HG03139 (cell line): ENCODE measurements around the gene COG5.

Source experiments
- ATAC-seq: cut with Tn5 transposase; IDR thresholded peaks from one replicate; pipeline ENCODE4 v1.9.1; 2021; ENCODE audit not compliant: unreplicated experiment

Gene COG5

DNA sequence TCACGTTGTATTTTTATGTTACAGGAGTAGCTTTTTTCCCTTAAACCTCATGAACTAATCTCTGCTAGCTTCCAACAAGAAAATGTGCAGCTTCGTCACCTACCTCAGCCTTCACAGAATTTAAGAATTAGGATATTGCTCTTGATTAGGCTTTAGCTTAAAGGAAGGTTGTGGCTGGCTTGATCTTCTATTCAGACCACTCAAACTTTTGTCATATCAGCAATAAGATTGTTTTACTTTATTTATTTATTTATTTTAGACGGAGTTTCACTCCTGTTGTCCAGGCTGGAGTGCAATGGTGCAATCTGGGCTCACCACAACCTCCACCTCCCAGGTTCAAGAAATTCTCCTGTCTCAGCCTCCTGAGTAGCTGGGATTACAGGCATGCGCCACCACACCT, 219.4 kb downstream of the COG5 start:
- no peak for ATAC-seq

DNA sequence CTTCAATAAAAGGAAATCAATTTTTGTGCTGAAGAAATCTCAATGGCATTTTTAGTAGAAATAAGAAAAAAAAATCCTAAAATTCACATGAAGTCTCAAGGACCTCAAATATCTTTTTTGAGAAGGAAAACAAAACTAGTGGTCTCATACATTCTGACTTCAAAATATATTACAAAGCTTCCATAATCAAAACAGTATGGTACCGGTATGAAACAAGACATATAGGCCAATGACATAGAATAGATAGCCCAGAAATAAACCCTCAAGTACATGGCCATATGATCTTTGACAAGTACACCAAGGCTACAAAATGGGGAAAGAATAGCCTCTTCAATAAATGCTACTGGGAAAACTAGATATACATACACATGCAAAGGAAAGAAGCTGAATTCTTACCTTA, 225.6 kb downstream of the COG5 start:
- no peak for ATAC-seq

DNA sequence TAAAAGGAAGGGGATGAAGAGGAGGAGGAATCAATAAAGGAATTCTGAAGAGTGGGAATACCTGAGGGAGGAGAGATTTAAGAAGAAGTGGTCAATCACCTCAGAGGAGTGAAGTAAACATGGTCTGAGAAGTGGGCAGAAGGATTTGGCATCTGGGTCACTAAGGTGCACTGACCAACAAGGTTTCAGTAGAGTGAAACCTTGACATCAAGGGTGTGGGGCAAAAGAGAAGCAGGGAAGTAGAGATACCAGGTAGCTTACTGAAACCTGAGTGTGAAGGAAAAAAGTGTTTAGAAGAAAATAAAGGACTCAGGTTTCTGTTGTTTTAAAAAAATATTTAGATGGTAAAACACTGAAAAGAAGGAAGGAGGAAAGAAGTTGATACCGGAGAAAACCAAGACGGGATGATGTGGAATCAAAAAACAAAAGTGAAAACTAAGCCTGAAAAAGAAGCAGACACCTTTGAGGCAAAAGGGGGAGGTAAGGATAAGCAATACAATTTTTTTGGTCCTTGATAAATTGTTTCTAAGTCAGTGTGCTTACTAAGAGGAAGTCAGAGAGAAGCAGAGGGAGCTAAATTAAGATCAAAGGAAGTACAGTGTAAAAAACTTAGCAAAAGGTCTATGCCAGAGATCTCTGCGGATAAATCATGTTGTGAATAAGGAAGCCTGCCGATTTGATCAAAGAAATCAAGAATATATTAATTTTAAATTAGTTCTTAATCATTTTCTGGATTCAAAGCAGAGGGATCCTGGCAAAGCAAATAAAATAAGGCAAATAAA, 231.0 kb downstream of the COG5 start:
- no peak for ATAC-seq

DNA sequence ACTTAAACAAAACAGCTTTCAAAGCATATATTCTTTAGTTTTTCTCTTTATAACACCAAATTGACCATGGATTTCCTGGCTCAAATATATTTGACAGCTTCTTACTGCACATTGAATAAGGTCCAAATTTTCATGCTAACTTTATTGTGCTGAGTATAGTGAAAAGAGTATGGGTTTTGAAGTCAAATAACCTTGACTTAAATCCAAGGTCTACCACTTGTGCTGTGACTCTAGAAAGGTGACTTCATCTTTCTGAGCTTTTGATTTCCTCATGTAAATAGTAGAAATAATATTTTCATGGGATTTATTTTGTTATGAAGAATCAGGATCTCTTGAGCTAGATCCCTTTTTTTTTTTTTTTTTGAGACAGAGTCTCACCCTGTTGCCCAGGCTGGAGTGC, 233.2 kb downstream of the COG5 start:
- ATAC-seq, result no peak

DNA sequence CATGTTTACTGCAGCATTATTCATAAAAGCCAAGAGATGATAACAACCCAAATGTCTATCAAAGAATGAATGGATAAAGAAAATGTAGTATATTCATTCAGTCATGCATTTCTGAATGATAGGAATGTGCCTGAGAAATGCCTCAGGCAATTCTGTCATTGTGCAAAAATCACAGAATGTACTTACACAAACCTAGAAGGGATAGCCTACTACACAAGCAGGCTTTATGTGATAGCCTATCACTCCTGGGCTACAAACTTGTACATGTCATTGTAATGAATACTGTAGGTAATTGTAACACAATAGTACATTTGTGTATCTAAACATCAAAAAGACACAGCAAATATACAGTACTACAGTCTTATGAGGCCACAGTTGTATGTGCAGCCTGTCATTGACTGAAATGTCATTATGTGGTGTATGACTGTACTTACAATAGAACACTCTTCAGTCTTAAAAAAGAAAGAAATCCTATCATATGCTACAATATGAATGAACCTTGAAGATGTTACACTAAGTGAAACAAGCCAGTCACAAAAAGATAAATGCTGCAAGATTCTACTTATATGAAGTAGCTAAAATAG, 235.6 kb downstream of the COG5 start:
- no peak for ATAC-seq

DNA sequence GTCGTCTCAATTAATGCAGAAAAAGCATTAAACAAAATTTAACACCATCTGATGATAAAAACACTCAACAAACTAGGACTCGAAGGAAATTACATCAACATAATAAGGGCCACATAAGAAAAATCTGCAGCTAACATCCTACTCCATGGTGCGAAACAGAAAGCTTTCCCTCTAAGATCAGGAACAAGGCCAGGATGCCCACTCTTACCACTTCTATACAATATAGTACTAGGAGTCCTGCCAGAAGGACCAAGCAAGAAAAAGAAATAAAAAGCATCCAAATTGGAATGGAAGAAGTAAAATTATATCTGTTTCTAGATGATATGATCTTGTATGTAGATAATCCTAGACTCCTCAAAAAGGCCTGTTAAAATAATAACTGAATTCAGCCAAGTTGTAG, 237.7 kb downstream of the COG5 start:
- no peak for ATAC-seq

DNA sequence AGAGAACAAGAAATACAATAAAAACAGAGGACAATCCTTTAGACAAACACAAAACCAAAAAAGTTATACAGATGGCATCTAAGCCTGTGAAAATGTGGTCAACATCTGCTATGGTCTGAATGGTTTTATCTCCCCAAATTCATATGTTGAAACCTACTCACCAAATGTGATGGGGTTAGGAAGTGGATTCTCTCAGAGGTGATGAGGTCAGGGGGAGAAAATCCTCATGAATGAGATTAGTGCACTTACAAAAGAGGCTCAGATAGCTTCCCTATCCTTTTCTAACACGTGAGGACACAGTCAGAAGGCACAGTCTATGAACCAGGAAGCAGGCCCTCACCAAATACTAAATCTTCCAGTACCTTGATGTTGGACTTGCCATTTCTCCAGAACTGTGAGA, 241.7 kb downstream of the COG5 start:
- no peak for ATAC-seq

DNA sequence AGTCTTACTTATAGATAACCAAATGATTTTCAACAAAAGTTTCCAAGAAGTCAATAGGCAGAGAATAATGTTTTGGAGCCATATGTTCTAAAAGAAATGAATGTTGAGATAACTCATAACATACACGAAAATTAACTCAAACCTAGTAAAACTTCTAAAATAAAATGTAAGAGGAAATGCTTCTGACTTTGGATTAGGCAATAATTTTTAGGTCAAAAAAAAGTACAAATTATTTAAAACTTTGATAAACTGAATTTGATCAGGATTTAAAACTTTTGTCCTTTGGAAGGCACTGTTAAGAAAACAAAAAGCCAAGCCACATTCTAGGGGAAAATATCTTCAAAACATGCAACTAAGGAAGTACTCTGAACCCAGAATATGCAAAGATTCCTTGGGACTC, 242.1 kb downstream of the COG5 start:
- ATAC-seq, result no peak

DNA sequence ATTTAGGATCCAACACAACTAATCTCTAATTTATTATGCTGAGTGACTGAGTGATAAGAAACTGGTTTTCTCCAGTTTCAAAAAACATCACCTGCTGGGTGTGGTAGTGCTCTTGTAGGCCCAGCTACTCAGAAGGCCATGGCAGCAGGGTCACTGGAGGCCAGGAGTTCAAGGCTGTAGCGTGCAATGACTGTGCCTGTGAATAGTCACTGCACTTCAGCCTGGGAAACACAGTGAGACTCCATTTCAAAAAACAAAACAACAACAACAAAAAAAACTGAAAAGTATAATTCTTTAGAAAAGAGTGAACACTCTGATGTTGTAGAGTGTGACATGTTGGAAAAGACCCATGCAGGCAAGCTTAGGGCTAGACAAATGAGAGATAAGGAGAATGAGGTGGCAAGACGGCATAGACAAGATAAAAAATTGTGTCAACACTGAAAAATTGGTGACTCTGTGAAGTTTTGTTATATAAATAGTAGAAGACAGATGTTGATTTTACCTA, 243.9 kb downstream of the COG5 start:
- no peak for ATAC-seq

DNA sequence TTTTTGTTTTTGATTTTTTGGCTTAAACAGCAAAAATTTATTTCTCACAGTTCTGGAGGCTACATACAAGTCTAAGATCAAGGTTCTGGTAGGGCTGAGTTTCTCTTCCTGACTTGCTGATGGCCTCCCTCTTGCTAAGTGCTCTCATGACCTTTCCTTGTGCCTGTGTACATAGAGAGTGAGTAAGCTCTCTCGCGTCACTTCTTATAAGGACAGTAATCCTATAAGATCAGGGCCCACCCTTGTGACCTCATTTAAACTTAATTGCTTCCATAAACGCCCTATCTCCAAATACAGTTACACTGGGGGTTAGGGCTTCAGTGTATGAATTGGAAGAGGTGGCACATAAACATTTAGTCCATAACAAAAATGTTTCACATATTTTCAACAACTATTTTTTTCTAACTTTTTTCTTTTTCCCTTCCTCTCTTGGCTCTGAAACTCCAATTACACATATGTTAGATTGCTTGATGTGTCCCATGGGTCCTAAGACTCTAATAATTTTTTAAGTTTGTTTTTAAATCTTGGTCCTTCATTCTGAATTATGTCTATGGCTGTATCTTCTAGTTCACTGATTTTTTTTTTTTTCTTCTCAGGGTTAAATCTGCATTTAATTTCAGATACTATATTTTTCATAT, 245.1 kb downstream of the COG5 start:
- ATAC-seq, result no peak

DNA sequence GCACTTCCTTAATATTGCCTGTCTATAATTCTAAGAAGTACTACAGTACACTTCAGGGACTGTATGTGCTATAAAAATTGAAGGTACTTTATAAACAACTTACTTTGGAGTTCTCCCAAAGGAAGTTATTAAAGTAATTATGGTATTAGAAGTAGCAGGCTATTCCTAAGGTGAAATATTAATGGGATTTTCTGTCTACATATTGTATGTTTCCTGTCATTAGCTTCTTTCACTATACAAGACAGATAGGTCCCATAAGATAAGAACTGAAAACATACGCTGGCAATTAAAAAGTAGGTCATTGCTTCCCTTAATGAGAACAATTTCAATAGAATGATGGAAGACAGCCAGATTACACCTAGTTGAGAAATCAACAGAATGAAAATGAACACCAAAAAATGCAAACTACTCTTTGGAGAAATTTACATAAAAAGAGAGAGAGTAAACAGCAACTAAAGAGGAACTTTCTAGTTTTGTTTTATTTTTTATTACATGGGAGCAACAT, 248.0 kb downstream of the COG5 start:
- ATAC-seq, result no peak

DNA sequence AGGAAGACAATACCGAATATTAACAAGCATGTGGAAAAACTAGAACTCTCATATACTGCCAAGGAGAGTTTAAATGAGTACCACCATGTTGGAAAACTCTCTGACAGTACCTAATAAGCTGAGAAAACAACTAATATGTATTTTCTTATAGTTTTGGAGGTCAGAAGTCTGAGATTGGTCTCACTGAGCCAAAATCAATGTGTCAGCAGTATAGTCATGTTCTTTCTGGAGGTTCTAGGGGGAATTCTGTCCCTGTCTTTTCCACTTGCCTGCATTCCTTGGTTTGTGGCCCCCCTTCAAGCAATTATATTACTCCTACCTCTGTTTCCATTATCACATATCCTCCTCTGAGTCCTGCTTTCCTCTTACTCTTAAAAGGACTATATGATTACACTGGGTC, 250.4 kb downstream of the COG5 start:
- no peak for ATAC-seq

DNA sequence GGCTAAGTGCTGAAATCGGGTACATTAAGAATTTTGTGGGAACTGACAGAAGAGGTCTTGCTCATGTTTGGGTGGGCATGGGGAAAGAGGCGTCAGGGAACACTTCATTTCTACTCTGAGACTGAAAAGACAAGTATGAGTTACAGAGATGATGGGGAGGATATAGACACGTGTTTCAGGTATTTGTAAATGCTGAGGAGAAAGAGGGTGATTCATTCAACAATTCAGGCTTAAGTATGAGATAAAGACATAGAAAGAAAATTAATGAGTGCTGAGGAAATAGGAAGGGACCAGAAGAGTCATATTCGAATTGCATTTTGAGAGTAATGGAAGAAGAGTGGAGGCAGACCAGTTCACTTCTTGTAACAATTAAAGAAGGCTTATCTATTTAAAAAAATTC, 251.3 kb downstream of the COG5 start:
- ATAC-seq, result no peak

DNA sequence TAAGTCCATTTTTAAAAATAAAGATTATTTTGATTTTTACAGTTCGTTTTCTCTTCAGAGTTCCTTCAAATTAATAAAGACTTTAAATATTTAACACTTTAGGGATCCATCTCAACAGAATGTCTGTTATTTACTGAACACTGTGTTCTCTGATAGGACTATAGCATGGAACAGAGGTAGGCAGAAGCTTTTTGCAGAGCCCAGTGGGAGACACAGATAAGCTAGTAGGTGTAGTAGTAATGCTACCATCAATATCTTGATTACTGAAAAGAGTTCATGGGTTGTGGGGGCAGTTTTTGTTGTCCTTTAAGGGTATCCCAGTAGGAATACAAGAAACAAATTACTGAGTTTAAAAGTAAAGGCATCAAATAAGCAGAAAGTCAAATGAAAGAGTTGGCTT, 254.4 kb downstream of the COG5 start:
- ATAC-seq, result no peak

DNA sequence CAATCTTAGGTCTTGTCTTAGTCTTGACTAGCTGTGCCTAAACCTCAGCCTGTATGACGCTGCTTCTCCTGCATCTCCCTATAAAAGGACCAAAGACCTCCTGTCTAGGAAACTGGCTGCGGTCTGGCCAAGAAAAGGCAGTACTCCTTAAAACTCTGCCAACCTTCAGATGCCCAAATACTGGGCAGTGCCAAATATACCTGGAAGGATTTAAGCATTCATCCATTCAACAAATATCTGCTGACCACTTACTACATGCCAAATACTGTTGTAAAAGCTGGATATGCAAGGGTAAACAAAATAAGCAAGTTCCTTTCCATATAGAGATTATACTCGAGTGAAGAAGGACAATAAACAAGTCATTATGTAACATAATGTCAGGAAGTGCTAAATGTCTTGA, 259.1 kb downstream of the COG5 start:
- ATAC-seq, result no peak

DNA sequence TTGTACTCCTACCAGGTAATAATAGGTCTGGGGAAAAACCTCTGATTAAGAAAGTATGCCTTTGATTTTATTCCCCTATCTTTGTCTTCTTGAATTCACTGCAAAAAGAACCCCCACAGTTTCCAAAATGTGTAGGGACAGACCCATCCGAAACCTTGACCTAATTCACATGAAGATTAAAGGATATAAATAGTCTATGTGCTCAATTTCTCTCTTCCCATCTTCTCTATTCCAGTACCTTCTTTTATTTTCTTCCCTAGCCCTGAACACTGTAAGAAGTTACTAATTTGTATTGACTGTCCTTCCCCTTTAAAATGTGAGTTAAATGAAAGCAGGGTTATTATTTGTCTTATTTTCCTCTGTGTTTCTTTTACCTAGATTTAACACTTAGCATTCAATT, 259.7 kb downstream of the COG5 start:
- ATAC-seq, result no peak

DNA sequence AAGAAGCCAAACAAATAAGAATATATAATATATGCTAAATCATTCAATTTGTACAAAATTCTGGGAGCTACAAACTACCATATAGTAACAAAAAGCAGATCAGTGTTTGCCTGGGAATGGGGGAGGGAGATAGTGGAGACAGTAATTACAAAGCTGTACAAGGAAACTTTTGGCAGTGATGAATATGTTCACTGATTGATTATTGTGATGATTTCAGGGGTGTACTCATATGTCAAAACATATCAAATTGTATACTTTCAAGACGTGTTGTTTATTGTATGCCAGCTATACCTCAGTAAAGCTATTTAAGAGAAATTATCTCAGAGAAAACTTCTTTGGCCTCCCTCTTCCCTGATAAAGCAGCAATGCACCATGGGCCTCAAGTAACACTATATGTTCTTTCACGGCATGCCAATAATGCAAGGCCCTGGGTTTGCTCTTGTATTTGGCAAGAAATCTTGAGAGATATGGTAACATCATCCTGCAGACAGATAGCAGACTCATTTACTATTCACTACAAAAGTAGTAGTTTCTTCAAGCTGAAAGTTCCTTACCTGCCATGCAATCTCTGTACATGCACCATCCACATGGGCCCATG, 261.4 kb downstream of the COG5 start:
- ATAC-seq, result no peak

DNA sequence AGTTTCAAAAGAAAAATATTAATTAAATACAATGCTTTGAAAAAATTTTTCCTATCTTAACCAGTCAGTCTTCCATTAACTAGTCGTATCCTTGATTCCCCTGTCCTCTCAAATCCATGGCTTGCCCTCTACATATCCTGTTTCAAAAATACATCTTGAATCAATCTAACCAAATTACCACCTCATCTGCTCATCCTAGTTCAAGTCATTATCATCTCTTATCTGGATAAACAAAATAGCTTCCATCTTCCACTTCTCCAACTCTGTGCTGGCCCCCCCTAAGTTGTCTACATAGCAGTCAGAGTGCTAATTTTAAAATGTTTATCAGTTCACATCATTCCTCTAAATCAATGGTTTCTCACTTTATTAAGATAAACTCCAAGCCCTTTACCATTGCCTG, 269.5 kb downstream of the COG5 start:
- no peak for ATAC-seq

DNA sequence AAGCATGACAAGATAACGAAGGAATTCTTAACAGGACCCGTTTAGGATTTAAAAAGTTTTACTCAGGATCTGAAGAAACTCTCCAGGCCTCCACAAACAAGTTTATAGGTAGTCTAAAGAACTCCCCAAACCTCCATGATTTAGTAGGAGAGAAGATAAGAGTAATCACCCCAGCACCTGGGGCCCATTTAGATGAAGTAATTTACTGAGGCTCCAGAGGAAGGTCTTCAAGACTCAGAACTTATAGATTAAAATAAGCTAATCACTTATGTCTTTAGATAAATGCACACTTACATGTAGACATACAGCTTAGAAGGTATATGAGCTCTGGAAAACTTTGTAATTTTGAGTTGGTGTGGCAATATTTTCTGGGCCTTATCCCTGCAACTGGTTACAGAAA, 271.1 kb downstream of the COG5 start:
- no peak for ATAC-seq

DNA sequence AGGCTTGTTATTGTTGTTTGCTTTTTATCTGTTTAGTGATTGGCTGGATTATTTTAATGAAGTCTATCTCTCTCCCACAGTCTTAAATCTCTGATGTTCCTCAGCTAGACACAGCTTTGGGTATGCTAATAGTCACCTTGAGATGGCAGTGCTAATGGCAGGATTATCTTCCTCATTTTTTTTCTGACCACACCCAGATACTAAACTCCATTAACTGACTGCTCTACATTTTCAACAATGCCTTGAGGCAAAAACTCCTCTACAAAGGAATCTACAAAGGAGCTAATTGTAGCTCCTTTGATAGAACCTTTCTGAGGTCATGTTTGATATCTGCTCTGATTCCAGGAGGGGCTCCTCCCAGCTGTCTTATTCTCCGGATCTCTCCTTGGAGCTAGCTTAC, 272.3 kb downstream of the COG5 start:
- ATAC-seq, result no peak

DNA sequence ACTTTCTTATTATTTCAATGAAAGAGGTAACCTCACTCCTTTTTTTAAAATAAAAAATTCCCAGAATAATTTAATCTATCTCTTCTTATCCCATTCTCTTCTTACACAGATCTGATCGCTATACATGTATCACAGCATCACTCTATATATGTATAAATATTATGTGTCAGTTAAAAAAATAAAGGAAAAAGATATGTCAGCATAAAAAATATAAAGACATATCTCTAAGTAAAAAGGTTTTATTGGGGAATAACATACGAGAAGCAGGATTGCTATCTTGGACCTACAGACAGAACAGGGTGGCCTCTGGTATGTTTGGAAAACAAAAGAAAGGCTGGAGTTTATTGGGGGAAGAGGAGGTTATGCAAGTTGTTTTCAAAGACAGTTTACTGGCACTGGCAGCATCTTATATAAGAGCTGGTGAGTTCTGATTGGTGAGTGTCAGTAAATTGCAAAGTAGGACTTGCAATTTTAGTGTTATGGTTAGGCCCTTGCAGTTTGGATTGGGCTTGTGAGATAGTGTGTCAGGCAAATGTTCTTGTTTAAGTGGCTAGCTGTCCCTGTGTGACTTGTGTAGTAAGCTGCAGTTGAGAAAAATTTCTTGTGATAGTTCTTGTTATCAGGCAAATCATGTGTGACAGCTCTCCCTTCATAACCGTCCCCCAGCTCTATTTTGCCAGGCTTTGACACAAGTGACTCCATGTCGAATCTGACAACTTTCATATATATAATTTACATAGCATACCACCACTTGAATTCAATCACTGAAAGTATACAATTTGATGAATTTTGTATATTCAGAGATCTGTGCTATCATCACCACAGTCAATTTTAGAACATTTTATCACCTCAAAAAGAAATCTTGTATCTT, 276.7 kb downstream of the COG5 start:
- ATAC-seq, result no peak
